ENCODE data around the gene SEMA5B.

The SEMA5B gene

GRCh38 chr3:122943828-122944190 lies 83.8 kb downstream of the SEMA5B start:
- DNase-seq (ENCODE audit: low spot score) = no peak

DNA sequence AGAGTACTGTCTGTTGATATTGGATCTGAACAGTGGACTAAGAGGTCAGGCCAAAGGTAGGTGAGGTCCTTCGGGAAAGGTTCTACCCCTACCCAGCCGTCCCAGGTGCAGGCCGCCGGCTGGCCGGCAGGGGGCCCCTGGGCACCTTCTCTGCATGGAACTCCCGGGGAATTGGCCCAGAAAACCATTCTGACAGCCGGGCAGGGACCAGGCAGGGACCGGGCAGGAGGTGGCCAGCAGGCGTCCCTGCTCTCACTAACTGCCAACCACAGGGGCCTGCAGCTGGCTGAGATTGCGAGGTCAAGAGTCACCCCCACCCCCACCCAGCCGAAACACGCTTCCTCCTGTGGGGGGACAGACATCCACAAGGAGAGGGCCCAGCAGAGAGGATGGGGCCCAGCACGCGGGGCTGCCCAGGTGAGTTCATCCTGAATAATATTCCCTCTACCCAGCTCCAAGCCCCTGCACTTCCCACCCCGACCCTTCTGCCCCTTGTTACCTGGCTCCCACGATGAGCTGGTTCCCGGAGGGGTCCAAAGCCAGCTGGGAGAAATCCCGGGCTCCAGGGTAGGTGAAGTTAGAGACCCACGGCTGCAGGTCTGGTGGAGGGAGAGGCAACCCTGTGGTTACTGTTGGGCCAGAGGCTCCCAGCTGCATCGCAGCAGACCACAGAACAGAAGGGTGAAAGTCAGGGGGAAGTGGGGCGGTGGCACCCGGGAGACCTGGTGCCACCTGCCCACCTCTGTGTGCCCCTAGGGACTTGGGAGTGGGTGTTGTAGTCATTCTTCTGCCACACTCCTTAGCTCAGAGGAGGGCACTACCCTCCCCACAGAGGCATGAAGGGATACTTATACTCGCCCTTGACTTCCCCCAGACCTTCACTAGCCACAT lies 84.4 kb downstream of the SEMA5B start:
- DNase-seq (ENCODE audit: low spot score) = peak; percentile 86

DNA sequence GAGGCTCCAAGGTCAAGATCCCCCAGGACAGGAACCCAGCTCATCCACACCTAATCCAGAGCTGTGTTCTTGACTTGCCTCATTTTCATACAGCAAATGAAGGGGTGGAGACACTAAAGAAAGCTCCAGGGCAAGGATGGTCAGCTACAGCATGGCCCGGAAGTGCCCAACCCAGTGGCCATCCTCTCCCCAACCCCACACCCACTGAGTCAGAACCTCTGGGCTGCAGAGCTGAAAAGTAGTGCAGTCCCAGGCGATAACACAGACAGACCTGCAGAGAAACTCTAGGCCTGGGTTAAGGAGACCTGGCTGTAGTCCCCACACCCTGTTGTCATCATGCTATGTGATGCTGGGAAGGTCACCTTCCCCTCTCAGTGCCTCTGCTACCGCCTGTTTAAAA lies 85.3 kb downstream of the SEMA5B start:
- DNase-seq (ENCODE audit: low spot score) = no peak

DNA sequence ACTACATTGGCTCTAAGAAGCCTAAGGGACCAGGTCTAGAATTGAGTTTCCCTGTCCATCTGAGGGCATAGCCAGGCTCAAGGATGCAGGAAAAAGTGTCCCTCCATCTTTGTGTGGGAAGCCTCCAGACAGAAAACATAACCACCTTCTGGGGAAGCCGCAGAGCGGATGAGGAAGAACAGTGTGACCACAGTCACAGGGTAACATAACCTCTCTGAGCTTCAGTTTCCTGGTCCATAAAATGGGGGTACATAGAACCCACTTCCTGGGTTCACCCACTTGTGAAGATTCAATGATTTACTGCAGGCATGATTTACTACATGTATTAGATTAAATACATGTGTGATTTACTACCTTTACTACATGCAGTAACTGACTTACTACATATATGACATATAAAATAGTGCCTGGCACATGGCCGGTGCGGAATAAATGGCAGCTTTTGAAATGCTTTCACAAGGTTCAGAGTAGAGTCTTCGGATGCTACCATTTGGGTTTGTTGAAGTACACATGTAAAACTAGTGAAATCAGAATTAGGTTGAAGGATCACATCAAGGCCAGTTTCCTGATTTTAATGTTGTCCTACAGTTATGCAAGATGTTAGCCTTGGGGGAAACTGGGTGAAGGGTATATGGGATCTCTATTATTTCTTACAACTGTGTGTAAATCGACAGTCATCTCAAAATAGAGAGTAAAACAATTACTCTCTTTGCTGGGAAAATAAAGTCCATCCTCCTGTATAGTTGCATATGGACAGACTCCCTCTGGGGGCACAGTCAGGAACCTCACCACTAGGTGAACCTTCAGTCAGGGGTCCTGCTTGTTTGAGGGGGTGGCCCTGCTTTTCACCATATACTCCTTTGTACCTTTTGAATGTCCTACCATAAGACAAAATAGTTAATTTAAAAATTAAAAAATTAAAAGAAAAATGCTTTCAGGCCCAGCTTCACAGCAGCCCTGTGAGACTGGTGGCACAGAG lies 86.0 kb downstream of the SEMA5B start:
- no peak for DNase-seq (ENCODE audit: low spot score)

DNA sequence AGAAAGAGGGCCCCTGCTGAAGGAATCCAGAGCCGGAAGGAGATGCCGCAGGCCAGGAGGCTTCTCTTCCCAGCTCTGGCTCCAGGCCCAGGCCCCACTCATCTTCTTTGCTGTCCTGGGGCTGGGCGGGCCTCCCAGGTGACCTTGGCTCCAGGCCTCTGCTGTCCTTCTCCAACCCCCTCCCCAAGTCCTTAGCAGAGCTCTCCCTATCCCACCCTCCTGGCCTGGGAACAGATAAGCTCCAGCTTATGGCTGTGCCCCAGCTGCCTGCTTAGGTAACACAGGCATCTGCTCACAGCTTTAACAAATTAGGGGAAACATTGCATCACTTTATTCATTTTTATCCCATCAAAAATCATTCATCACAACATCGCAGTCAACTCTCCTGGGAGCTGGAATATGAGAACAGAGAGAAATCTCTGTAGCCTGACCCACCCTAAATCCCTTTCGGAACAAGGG lies 86.9 kb downstream of the SEMA5B start:
- no peak for DNase-seq (ENCODE audit: low spot score)

- DNase-seq (ENCODE audit: low spot score) = no peak
Observed at GRCh38 chr3:122938783-122939425, 88.7 kb downstream of the SEMA5B start.

DNA sequence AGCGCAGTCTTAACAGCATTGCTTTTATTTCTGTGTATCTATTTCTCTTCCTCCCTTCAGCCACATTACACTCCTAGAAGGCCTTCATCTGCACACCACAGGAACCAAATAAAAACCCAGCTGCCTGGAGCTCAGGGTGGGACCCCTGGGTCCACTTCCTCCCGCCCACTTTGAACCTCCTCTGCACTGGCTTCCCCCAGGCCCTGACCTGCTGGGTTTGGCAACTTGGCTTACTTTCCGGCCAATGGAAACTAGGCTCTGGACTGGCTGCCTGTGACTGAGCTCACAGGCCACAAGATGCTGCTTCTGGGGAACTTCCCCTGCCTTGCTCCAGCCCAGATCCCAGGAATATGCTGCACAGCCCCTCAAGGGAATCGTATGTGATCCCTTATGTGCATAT lies 89.8 kb downstream of the SEMA5B start:
- DNase-seq (ENCODE audit: low spot score) = no peak

- no peak for DNase-seq (ENCODE audit: low spot score)
Observed at GRCh38 chr3:122936986-122937385, 90.6 kb downstream of the SEMA5B start.

DNA sequence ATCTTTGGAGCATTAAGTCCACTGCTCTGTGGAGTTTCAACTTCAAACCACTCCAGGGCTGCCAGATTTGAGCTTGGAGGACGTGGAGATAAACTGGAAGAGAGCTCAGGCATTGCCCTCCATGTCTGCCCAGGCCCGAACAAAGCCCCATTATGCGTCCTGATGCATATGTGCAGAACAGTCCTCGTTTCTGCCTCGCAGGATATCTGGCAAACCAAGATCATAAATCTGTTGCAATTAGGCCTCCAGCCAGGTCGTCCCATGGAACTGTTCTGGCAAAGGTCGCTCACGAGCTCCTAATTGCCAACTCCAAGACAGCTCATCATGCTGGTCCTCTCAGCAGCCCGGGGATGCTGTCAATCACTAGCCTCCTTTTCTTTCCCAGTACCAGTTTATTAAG lies 91.2 kb downstream of the SEMA5B start:
- DNase-seq (ENCODE audit: low spot score) = no peak

DNA sequence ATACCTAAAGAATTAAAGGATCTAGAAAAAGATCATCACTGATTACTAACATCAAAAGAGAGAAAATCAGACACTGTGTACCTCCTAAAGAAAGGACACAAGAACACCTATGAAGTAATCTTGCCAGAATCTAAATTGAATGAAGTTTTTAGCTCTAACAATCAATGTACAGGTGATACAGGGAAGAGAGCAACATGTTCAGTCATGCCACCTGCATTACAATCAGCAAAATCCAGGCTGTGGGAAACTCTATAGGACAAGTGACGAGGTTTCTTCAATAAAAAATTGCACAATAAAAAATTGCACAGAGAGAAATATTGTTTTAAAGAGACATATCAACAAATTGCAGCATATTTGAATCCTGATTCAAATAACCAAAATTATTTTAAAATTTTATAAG lies 93.3 kb downstream of the SEMA5B start:
- no peak for DNase-seq (ENCODE audit: low spot score)

DNA sequence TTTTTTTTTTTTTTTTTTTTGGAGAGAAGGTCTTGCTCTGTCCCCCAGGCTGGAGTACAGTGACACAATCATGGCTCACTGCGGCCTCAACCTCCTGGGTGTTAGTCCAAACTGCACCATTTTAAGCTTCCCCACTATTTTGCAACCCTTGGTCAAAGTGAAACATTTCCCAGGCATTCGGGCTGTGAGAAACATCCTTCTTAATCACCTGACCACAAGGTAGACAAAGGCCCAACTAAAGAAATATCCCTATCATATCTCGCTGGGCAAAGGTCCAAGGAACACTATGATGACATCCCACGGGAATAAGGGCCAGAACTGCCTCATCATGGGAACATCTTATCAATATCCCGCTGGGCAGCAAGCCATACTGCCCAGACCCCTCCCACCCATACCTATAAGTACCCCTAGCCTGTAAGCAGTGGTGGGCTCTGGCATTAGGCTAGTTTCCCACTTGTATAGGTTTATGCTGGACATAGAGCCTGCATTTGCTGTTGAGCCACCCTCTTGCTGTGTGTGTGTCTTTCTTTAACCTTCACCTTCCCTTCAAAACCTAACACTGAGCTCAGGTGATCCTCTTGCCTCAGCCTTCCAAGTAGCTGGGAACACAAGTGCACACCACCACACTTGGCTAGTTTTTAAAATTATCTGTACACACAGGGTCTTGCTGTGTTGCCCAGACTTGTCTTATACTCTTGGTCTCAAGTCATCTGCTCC lies 95.2 kb downstream of the SEMA5B start:
- no peak for DNase-seq (ENCODE audit: low spot score)

GRCh38 chr3:122931636-122932035 lies 95.9 kb downstream of the SEMA5B start:
- DNase-seq (ENCODE audit: low spot score) = no peak

DNA sequence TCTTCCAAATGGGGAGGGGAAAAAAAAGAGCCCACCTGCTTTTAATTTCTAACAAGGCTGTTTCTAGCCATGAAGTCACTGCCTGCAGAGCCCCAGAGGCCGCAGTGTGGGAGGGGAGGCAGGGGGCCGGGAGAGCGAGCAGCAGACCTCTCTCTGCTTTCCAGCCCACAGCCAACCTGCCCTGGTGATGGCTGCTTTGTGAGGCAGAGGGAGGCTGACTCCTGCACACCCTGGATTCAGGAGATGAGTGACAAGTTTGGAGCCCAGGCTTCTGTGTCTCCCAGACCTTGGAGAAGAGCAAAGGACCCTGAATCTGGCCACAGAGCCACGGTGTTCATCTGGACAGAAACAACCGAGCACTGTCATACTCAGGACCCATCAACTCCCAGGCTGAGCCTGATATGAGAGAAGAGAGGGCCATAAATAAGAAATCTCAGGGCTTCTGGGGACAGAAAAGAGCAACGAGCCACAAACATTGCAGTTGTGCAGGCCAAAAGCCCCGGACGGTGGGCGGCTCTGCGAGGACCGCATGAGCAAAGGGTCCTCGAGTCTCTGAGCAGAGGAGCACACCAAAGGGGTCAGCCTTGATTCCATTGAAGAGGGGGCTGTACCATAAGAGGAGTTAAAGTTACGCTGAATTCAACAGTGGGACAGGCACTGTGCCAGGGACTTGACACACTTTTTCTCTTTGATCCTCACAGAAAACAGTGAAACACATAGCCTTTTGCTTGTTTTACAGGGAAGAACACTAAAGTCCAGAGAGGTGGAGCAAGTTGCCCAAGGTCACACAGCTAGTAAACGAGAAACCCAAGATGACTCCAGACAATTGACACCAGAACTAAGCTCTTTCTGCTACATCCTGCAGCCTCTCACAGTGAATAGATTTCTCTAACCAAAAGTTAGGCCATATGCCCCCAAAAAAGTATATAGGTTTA lies 97.2 kb downstream of the SEMA5B start:
- no peak for DNase-seq (ENCODE audit: low spot score)

GRCh38 chr3:122929188-122930062 lies 98.1 kb downstream of the SEMA5B start:
- DNase-seq (ENCODE audit: low spot score) = no peak

- no peak for DNase-seq (ENCODE audit: low spot score)
Observed at GRCh38 chr3:122928396-122929187, 99.0 kb downstream of the SEMA5B start.

DNA sequence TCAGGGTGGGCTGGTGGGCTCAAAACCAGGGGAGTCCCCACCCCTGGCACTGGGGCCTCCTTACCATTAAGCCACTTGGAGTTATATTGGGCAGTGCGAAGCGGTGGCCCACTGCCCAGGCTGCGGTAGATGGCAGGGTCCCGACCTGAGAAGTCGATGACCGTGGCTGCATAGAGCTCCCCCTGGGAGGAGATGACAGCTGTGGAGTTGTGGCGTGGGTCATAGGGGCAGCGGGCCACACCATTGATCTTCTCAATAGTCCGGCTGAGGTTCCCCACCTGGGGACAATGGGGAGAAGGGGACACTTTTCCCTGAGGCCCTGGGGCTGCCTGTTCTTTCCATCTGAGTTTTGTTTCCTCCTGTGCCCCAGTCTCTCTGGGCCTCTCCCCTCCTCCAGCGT lies 99.8 kb downstream of the SEMA5B start:
- no peak for DNase-seq (ENCODE audit: low spot score)

DNA sequence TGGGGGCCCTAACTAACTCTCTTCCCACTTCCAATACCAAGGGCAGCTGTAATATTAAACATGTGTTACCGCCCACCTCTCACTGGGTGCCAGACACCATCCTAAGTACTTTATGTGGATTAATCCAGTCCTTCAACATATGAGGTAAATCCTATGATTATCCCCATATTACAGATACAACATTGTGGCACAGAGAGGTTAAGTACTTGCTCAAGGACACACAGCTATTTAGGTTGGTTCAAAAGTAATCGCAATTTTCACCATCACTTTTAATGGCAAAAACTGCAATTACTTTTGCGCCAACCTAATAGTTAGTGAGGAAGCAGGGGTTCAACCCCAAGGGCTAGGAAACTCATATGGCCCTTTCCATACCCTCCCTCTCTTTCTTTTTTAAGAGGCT lies 100.8 kb downstream of the SEMA5B start:
- DNase-seq (ENCODE audit: low spot score) = no peak

GRCh38 chr3:122926322-122926721 lies 101.2 kb downstream of the SEMA5B start:
- DNase-seq (ENCODE audit: low spot score) = no peak

- DNase-seq (ENCODE audit: low spot score) = no peak
Observed at GRCh38 chr3:122925756-122926155, 101.8 kb downstream of the SEMA5B start.
